ENCODE results near the gene UNC50.

UNC50 gene

GRCh38 chr2:98608116-98608961 lies at the start of gene UNC50, which contains the start of gene COA5:
UNC50 (plus strand) TSS chr2:98608589; CDS start chr2:98609760, 1,171 bp downstream.
COA5 (minus strand) TSS chr2:98608512; CDS start chr2:98608405, 107 bp downstream.
- peak within 1 kb of the TSS; percentile 80 for H3K27ac ChIP-seq
- peak; percentile 26 for DNase-seq (ENCODE audit: low read depth, low spot score)

- DNase-seq (ENCODE audit: low read depth, low spot score), result no peak
- H3K27ac ChIP-seq, result no peak overlapping the region
These were observed 49.4 kb upstream of the UNC50 start for GRCh38 chr2:98558852-98559530.

- DNase-seq (ENCODE audit: low read depth, low spot score), result no peak
- H3K27ac ChIP-seq, result no peak overlapping the region
These were observed 48.8 kb upstream of the UNC50 start for GRCh38 chr2:98559581-98559980.

GRCh38 chr2:98560256-98560771 lies 48.1 kb upstream of the UNC50 start:
- peak; percentile 60 for DNase-seq (ENCODE audit: low read depth, low spot score)
- no peak overlapping the region for H3K27ac ChIP-seq

- H3K27ac ChIP-seq, result no peak overlapping the region
- DNase-seq (ENCODE audit: low read depth, low spot score), result no peak
These were observed 47.4 kb upstream of the UNC50 start for GRCh38 chr2:98561018-98561417.

- no peak overlapping the region for H3K27ac ChIP-seq
- no peak for DNase-seq (ENCODE audit: low read depth, low spot score)
These were observed 46.3 kb upstream of the UNC50 start for GRCh38 chr2:98561902-98562695.

- DNase-seq (ENCODE audit: low read depth, low spot score), result no peak
These were observed 45.0 kb upstream of the UNC50 start for GRCh38 chr2:98563394-98563793.

GRCh38 chr2:98564541-98565132 lies 43.8 kb upstream of the UNC50 start:
- no peak for DNase-seq (ENCODE audit: low read depth, low spot score)
- H3K27ac ChIP-seq, result no peak overlapping the region

More at GRCh38 chr2:98563394-98563793, 45.0 kb upstream of the UNC50 start:
- no peak overlapping the region for H3K27ac ChIP-seq

GRCh38 chr2:98565286-98565860 lies 43.0 kb upstream of the UNC50 start:
- H3K27ac ChIP-seq, result no peak overlapping the region

GRCh38 chr2:98565941-98566340 lies 42.4 kb upstream of the UNC50 start:
- H3K27ac ChIP-seq, result no peak overlapping the region
- DNase-seq (ENCODE audit: low read depth, low spot score), result no peak

More at GRCh38 chr2:98565286-98565860, 43.0 kb upstream of the UNC50 start:
- DNase-seq (ENCODE audit: low read depth, low spot score), result no peak

GRCh38 chr2:98568161-98568956 lies 40.0 kb upstream of the UNC50 start:
- DNase-seq (ENCODE audit: low read depth, low spot score), result peak; percentile 12
- H3K27ac ChIP-seq, result peak overlapping the region; percentile 66

- H3K27ac ChIP-seq, result peak overlapping the region; percentile 66
- DNase-seq (ENCODE audit: low read depth, low spot score), result no peak
These were observed 39.1 kb upstream of the UNC50 start for GRCh38 chr2:98569197-98569793.

GRCh38 chr2:98569915-98570314 lies 38.5 kb upstream of the UNC50 start:
- no peak overlapping the region for H3K27ac ChIP-seq
- no peak for DNase-seq (ENCODE audit: low read depth, low spot score)

GRCh38 chr2:98570356-98570755 lies 38.0 kb upstream of the UNC50 start:
- no peak overlapping the region for H3K27ac ChIP-seq
- no peak for DNase-seq (ENCODE audit: low read depth, low spot score)

- no peak overlapping the region for H3K27ac ChIP-seq
- no peak for DNase-seq (ENCODE audit: low read depth, low spot score)
These were observed 37.2 kb upstream of the UNC50 start for GRCh38 chr2:98571121-98571701.

- DNase-seq (ENCODE audit: low read depth, low spot score), result no peak
- no peak overlapping the region for H3K27ac ChIP-seq
These were observed 36.6 kb upstream of the UNC50 start for GRCh38 chr2:98571796-98572195.

- DNase-seq (ENCODE audit: low read depth, low spot score), result no peak
- no peak overlapping the region for H3K27ac ChIP-seq
These were observed 36.2 kb upstream of the UNC50 start for GRCh38 chr2:98572211-98572610.

GRCh38 chr2:98572676-98573075 lies 35.7 kb upstream of the UNC50 start:
- H3K27ac ChIP-seq, result no peak overlapping the region
- DNase-seq (ENCODE audit: low read depth, low spot score), result no peak
